A673 (cell line): ENCODE measurements around the gene NDOR1.

Experiments used
- CTCF ChIP-seq: fragments of 300-800, 200-600 bp; sonication (generic); conservative IDR thresholded peaks from 2 replicates; pipeline ENCODE4 v1.5.1; 2017; ENCODE audit warnings: low read depth, mild to moderate bottlenecking, antibody characterized with exemption, low read length, moderate library complexity, mixed read lengths
- EZH2 ChIP-seq: fragments of 200-600 bp; sonication (generic); IDR thresholded peaks from 2 replicates; pipeline ENCODE4 v1.6.1; 2017; ENCODE audit warnings: borderline replicate concordance, low read depth, mild to moderate bottlenecking, mixed read lengths, antibody characterized with exemption, low read length; ENCODE audit not compliant: poor library complexity, severe bottlenecking

- TF ChIP-seq CTCF (no peak), EZH2 (peak; percentile 1)
Measured at GRCh38 chr9:137170486-137171148, 34.9 kb upstream of the NDOR1 start.
